Nephron (organoid): ENCODE measurements around the gene PLSCR1.
A peak's percentile ranks its signal among the peaks of the same experiment; 100 is the strongest.

Source experiments
- H3K27ac Mint-ChIP-seq, 3 experiments: 2 replicates each; pipeline ENCODE4 v1.8.0; 2020; ENCODE audit warnings: mixed read lengths in 3 of 3, mild to moderate bottlenecking in 2 of 3, moderate library complexity in 1 of 3
- H3K27me3 Mint-ChIP-seq: 2 replicates; pipeline ENCODE4 v1.8.0; 2021; ENCODE audit warnings: low read depth, mild to moderate bottlenecking, moderate library complexity, mixed read lengths
- H3K36me3 Mint-ChIP-seq: 2 replicates; pipeline ENCODE4 v1.8.0; 2020; ENCODE audit warnings: low read depth, mixed read lengths
- H3K4me1 Mint-ChIP-seq: 2 replicates; pipeline ENCODE4 v1.8.0; 2020; ENCODE audit warnings: mixed read lengths
- H3K4me3 Mint-ChIP-seq, 3 experiments: 2 replicates each; pipeline ENCODE4 v1.8.0; 2020; ENCODE audit warnings: mild to moderate bottlenecking in 3 of 3, mixed read lengths in 3 of 3, moderate library complexity in 2 of 3
- H3K9me3 Mint-ChIP-seq: 2 replicates; pipeline ENCODE4 v1.8.0; 2020; ENCODE audit warnings: mixed read lengths
- TF ChIP-seq, protein P1 (sequence below), 3 experiments: fragments of 200-600 bp; sonication (generic); IDR thresholded peaks; one replicate each; pipeline ENCODE4 v1.5.0; 2021; ENCODE audit warnings: antibody characterized with exemption in 3 of 3; ENCODE audit not compliant: unreplicated experiment in 3 of 3

Gene PLSCR1

DNA sequence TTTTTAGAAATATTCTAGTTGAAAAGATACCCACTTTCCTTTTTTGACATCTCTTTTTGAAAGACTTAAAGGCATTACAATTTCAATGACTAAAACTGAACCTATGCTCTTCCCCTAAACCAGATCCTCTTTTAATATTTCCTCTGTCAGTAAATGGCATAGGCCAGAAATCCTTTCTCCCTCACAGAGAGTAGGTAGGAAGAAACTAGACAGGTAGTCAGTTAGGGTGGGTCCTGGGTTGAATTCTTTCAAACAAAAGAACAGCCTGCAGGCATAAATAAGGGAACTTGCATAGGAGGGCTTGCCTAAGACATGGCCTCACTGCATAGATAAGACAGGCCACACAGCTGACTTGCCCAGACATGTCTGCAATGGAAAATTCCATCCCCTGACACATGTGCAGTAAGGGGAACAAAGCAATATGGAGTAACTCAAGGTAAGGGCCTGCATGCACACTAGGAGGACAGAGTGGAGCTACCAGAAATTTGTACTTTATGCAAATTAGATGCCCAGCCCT is 37.6 kb upstream of the PLSCR1 start:
- TF ChIP-seq, protein P1, sequence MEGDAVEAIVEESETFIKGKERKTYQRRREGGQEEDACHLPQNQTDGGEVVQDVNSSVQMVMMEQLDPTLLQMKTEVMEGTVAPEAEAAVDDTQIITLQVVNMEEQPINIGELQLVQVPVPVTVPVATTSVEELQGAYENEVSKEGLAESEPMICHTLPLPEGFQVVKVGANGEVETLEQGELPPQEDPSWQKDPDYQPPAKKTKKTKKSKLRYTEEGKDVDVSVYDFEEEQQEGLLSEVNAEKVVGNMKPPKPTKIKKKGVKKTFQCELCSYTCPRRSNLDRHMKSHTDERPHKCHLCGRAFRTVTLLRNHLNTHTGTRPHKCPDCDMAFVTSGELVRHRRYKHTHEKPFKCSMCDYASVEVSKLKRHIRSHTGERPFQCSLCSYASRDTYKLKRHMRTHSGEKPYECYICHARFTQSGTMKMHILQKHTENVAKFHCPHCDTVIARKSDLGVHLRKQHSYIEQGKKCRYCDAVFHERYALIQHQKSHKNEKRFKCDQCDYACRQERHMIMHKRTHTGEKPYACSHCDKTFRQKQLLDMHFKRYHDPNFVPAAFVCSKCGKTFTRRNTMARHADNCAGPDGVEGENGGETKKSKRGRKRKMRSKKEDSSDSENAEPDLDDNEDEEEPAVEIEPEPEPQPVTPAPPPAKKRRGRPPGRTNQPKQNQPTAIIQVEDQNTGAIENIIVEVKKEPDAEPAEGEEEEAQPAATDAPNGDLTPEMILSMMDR (IDR thresholded peaks at IDR 0.05; ENCODE audit: unreplicated experiment in 3 of 3) = no peak
- Mint-ChIP-seq H3K36me3 (no peaks in the 10 kb centered on the region), H3K9me3 (peaks cover 5% of the 10 kb centered on the region), H3K27ac (no peak overlapping the region), H3K4me1 (no peaks in the 10 kb centered on the region), H3K4me3 (no peak overlapping the region), H3K27me3 (no peaks in the 10 kb centered on the region)

GRCh38 chr3:146581080-146581601 is 36.7 kb upstream of the PLSCR1 start:
- H3K4me3 Mint-ChIP-seq = no peak overlapping the region
- no peaks in the 10 kb centered on the region for H3K4me1 Mint-ChIP-seq
- no peaks in the 10 kb centered on the region for H3K27me3 Mint-ChIP-seq
- no peaks in the 10 kb centered on the region for H3K36me3 Mint-ChIP-seq
- TF ChIP-seq, protein P1 (IDR thresholded peaks at IDR 0.05; ENCODE audit: unreplicated experiment in 3 of 3) = no peak
- H3K27ac Mint-ChIP-seq = no peak overlapping the region
- H3K9me3 Mint-ChIP-seq = peaks cover 5% of the 10 kb centered on the region

DNA sequence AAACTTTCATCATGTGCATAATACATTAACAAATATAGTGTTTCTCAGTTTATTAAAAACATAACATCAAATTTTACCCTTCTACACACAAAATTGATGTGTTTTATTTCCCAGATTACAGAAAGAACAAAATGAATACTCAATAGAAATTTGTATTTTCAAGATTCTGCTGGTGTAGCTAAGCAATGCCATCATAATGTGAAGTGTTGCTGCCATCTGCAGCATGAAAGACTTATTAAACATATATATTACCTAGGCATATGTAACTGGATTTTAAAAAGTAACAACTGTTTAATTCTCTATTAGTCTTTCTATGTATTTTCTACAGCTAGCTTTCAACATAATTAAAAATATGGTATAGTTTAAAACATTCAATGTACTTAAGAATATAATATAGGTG is 33.3 kb upstream of the PLSCR1 start:
- Mint-ChIP-seq H3K4me1 (peaks cover 5% of the 10 kb centered on the region), H3K36me3 (no peaks in the 10 kb centered on the region), H3K27me3 (no peaks in the 10 kb centered on the region), H3K27ac (peak overlapping the region in 2 of 3 experiments; percentile 48 to 61), H3K9me3 (peaks cover under 1% of the 10 kb centered on the region), H3K4me3 (no peak overlapping the region)
- TF ChIP-seq, protein P1 (IDR thresholded peaks at IDR 0.05; ENCODE audit: unreplicated experiment in 3 of 3) = peak; percentile 54 to 64 (median 61)

- TF ChIP-seq, protein P1 (IDR thresholded peaks at IDR 0.05; ENCODE audit: unreplicated experiment in 3 of 3) = no peak
- Mint-ChIP-seq H3K9me3 (no peaks in the 10 kb centered on the region), H3K36me3 (no peaks in the 10 kb centered on the region), H3K4me3 (no peak overlapping the region), H3K27ac (peak overlapping the region in 2 of 3 experiments; percentile 3 to 53), H3K4me1 (peaks cover 5% of the 10 kb centered on the region), H3K27me3 (no peaks in the 10 kb centered on the region)
Measured at GRCh38 chr3:146575636-146576035, 31.2 kb upstream of the PLSCR1 start.

DNA sequence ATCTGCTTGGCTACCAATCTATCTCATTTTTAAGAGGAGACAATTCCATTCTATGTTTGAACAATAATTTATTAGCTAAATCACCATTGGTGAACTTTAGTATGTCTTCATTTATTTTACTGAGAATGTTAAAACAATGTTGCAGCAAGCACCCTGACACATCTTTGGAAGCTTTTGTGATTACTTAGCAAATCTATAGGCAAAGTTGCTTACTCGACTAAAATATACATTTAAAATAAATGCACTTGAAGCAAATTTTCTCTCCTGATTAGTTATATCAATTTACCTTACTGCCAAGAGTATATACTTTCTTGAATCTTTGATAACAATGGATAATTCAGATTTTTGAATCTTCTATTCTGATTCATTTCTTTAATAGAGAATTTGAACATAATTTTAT is 29.8 kb upstream of the PLSCR1 start:
- TF ChIP-seq, protein P1 (IDR thresholded peaks at IDR 0.05; ENCODE audit: unreplicated experiment in 3 of 3) = no peak
- Mint-ChIP-seq H3K27ac (peak overlapping the region in 2 of 3 experiments; percentile 6 to 14), H3K27me3 (no peaks in the 10 kb centered on the region), H3K4me3 (no peak overlapping the region), H3K36me3 (no peaks in the 10 kb centered on the region), H3K9me3 (no peaks in the 10 kb centered on the region), H3K4me1 (peaks cover 5% of the 10 kb centered on the region)

GRCh38 chr3:146569314-146569713 is 24.9 kb upstream of the PLSCR1 start:
- H3K27ac Mint-ChIP-seq = no peak overlapping the region
- H3K9me3 Mint-ChIP-seq = peaks cover 6% of the 10 kb centered on the region
- H3K27me3 Mint-ChIP-seq = no peaks in the 10 kb centered on the region
- H3K4me1 Mint-ChIP-seq = peaks cover 5% of the 10 kb centered on the region
- no peaks in the 10 kb centered on the region for H3K36me3 Mint-ChIP-seq
- TF ChIP-seq, protein P1 (IDR thresholded peaks at IDR 0.05; ENCODE audit: unreplicated experiment in 3 of 3) = no peak
- no peak overlapping the region for H3K4me3 Mint-ChIP-seq
